Panc1 (cell line): Measurements from ENCODE around the gene CELA1.

Source experiments
- POLR2AphosphoS5 ChIP-seq: IDR thresholded peaks from 2 replicates; pipeline ENCODE4 v1.6.1; 2012; ENCODE audit warnings: mild to moderate bottlenecking, low read depth, low read length, moderate library complexity
- SIN3A ChIP-seq: IDR thresholded peaks from 2 replicates; pipeline ENCODE4 v1.6.1; 2012; ENCODE audit warnings: low read depth, mild to moderate bottlenecking, low read length, moderate library complexity, borderline replicate concordance; ENCODE audit not compliant: insufficient read depth
- TCF7L2 ChIP-seq: IDR thresholded peaks from 2 replicates; pipeline ENCODE4 v1.6.1; 2011; ENCODE audit warnings: mild to moderate bottlenecking, low read depth, low read length, inconsistent platforms
- TF ChIP-seq, protein P1 (sequence below): fragments of 450-650 bp; IDR thresholded peaks from 2 replicates; pipeline ENCODE4 v1.5.1; 2017; ENCODE audit warnings: mild to moderate bottlenecking
- TF ChIP-seq, protein P2 (sequence below), 2 experiments: IDR thresholded peaks; 2 replicates each; pipeline ENCODE4 v1.6.1; 2011 to 2012; ENCODE audit warnings: low read depth in 2 of 2, control low read depth in 1 of 2, low read length in 1 of 2, mild to moderate bottlenecking in 1 of 2, moderate library complexity in 1 of 2; ENCODE audit not compliant: insufficient read depth in 1 of 2

DNA sequence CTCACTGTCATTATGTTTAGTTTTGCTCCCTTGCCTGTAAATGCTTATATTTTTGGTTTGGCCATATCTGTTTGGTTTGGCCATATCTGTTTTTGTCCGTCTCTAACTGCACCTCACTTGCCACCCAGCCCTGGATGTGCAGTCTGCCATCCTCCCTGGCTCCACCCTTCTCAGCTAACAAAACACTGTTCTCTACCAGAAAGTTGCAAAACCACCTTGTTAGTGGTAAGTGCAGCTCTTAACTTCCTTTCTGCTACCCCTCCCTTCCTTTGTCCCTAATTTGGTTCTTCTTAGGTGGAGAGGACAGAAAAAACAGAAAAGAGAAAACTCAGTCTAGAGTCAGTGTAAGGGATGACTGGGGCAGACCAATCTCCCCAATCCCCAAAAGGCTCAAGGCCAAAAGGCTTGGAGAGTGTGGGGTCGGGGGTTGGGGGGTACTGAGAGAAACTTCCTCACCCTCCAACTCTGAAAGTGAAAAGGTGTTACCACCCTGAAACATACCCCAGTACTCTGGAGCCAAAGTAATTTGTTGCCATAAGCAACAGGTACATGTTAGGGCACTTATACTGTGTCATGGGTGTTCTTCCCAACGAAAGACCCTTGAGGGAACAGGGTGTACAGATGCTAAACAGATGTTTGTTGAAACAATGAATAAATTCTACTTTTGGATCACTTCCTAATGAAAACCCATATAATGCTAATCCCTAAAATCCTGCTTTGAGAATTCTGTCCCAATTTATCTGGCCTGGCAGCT, 27.5 kb downstream of the CELA1 start:
- TF ChIP-seq, protein P1, sequence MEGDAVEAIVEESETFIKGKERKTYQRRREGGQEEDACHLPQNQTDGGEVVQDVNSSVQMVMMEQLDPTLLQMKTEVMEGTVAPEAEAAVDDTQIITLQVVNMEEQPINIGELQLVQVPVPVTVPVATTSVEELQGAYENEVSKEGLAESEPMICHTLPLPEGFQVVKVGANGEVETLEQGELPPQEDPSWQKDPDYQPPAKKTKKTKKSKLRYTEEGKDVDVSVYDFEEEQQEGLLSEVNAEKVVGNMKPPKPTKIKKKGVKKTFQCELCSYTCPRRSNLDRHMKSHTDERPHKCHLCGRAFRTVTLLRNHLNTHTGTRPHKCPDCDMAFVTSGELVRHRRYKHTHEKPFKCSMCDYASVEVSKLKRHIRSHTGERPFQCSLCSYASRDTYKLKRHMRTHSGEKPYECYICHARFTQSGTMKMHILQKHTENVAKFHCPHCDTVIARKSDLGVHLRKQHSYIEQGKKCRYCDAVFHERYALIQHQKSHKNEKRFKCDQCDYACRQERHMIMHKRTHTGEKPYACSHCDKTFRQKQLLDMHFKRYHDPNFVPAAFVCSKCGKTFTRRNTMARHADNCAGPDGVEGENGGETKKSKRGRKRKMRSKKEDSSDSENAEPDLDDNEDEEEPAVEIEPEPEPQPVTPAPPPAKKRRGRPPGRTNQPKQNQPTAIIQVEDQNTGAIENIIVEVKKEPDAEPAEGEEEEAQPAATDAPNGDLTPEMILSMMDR, result no peak
- TF ChIP-seq SIN3A (no peak), POLR2AphosphoS5 (no peak), TCF7L2 (no peak)
- TF ChIP-seq, protein P2, sequence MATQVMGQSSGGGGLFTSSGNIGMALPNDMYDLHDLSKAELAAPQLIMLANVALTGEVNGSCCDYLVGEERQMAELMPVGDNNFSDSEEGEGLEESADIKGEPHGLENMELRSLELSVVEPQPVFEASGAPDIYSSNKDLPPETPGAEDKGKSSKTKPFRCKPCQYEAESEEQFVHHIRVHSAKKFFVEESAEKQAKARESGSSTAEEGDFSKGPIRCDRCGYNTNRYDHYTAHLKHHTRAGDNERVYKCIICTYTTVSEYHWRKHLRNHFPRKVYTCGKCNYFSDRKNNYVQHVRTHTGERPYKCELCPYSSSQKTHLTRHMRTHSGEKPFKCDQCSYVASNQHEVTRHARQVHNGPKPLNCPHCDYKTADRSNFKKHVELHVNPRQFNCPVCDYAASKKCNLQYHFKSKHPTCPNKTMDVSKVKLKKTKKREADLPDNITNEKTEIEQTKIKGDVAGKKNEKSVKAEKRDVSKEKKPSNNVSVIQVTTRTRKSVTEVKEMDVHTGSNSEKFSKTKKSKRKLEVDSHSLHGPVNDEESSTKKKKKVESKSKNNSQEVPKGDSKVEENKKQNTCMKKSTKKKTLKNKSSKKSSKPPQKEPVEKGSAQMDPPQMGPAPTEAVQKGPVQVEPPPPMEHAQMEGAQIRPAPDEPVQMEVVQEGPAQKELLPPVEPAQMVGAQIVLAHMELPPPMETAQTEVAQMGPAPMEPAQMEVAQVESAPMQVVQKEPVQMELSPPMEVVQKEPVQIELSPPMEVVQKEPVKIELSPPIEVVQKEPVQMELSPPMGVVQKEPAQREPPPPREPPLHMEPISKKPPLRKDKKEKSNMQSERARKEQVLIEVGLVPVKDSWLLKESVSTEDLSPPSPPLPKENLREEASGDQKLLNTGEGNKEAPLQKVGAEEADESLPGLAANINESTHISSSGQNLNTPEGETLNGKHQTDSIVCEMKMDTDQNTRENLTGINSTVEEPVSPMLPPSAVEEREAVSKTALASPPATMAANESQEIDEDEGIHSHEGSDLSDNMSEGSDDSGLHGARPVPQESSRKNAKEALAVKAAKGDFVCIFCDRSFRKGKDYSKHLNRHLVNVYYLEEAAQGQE (IDR thresholded peaks at IDR 0.05; ENCODE audit: insufficient read depth in 1 of 2, low read depth in 2 of 2, low read length in 1 of 2), result no peak
